Left ventricle myocardium superior (tissue), 1 donor: Measurements from ENCODE around the gene MED15. TPM values are rescaled to one million over a fixed set of nuclear protein-coding genes. Genes with fewer than 3 reads are reported as not detected.
"Not testable (repeated sequence)": the region's sequence is repeated elsewhere in the genome, so short reads cannot be mapped to it uniquely, and the experiment has no call there.

Experiments used
- ATAC-seq: fragments of 200-7000 bp; cut with Tn5 transposase; one replicate; pipeline ENCODE4 v1.9.1; 2020; ENCODE audit warnings: mild to moderate bottlenecking, moderate library complexity
- DNase-seq: peaks from one replicate; pipeline ENCODE4 v3.0.0-alpha.2; 2020
- intact Hi-C: fragments of 100-400 bp; cut with micrococcal nuclease; formaldehyde crosslinking; loops from one replicate; pipeline ENCODE4 v1.11.0; 2022
- total RNA-seq: library from RNA; stranded (reverse); fragmentation: NEBNext Ultra II Directional; extraction: Animal tissue kit (Norgen Biotek cat#: 25700); gene quantifications from one replicate; pipeline ENCODE4 v1.2.1, GENCODE V29; 2021
- donor health status: DM: no; HTN: yes; CAD: no; lungs with severe emphysema.

MED15 gene
- total RNA-seq, 1 donor from 2014 or later = 51.0 TPM

DNA sequence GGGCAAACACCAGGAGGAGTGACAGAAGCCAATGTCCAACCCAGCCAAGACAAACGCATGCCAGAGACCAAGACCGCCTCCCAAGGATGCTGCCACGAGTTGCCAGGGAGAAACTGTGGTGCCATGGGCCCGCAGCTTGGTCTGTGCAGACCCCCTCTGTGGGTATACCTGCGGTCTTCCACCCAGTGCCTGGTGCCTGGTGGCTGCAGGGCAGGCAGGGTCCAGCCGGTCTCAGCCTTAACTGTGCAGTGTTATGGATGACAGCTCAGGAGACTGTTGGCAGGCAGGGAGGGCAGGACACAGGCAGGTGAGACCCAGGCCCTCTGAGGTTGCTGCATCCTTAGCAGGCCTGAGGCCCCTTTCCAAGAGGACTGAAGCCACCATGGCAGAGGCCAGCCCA lies 97.9 kb downstream of the MED15 start:
- no peak for DNase-seq
- ATAC-seq = no peak
- intact Hi-C loops = no loop called here

GRCh38 chr22:20606041-20606783 lies 98.8 kb downstream of the MED15 start:
- ATAC-seq (peak; percentile 66), DNase-seq (peak; percentile 68)
- intact Hi-C loops = no loop called here

- DNase-seq (no peak), ATAC-seq (no peak)
- intact Hi-C loops = no loop called here
Measured at GRCh38 chr22:20606784-20607128, 99.3 kb downstream of the MED15 start.

- intact Hi-C loops = no loop called here
- no peak for DNase-seq
- no peak for ATAC-seq
Measured at GRCh38 chr22:20607157-20607907, 99.9 kb downstream of the MED15 start.

- no peak for ATAC-seq
- intact Hi-C loops = no loop called here
- DNase-seq = no peak
Measured at GRCh38 chr22:20610243-20610686, 102.9 kb downstream of the MED15 start.

DNA sequence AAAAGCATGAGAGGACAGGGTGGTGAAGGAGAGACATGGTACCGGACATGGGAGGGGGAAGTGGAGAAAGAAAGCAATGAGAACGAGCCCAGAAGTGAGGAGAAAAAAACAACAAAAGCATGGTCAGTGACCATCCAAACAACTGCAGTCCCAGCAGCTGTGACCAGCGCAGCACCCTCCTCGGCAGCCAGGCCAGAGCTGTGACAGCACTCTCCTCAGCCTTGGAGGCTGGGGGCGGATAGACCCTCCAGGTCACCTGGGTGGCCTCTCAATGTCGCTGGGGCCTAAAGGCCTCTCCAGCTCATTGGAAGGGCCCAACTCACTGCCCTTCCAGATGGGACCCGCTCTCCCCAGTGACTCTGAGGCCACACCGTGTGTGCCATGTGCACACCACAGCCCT lies 103.3 kb downstream of the MED15 start:
- ATAC-seq = no peak
- no peak for DNase-seq
- intact Hi-C loops = no loop called here

DNA sequence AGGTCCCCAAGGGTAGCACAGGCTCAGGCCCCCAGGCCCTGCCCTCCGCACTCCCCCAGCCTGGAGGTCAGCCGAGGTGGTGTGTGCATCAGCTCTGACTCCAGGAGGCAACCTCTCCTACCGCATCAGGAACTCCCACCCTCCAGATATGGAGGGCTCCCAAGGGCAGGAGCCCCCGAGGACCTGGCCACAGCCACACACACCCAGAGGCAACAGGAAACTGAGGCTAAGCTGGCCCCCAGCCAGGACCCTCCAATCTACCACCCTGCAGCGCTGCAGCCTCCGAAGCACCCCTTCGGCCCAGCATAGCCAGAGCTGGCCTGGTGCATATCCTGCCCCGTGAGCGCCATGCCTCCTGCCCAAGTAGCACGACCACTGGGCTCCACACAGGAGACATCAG lies 104.0 kb downstream of the MED15 start:
- intact Hi-C loops = no loop called here
- DNase-seq (no peak), ATAC-seq (no peak)

GRCh38 chr22:20613301-20613700 lies 105.9 kb downstream of the MED15 start:
- intact Hi-C loops = no loop called here
- ATAC-seq (no peak), DNase-seq (no peak)

- ATAC-seq (no peak), DNase-seq (no peak)
- intact Hi-C loops = no loop called here
Measured at GRCh38 chr22:20615021-20615420, 107.6 kb downstream of the MED15 start.

GRCh38 chr22:20615533-20616450 lies 108.4 kb downstream of the MED15 start:
- intact Hi-C loops = no loop called here
- DNase-seq = no peak

DNA sequence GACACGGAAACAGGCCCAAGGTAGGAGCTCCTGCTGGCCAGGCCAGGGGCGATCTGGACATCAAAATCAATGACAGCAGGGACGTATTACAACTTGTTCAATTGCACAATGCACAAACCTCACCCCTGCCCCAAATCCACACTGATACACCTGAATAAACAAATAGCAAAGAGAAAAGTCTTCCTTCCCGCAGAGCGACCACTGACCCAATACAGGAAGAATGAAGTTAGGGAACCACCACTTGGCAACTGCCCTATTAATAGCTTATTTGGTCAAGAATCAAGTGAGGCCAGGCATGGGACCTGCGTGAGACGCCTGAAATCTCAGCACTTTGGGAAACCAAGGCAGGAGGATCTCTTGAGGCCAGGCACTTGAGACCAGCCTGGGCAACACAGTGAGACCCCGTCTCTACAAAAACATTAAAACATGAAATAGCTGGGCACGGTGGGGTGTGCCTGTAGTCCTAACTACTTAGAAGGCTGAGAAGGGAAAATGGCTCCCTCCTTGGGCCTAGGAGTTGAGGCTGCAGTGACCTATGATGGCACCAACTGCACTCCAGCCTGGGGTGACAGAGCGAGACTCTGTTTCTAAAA lies 109.1 kb downstream of the MED15 start:
- DNase-seq = no peak
- intact Hi-C loops = no loop called here
- no peak for ATAC-seq

More at GRCh38 chr22:20615533-20616450, 108.4 kb downstream of the MED15 start:
- ATAC-seq = no peak

DNA sequence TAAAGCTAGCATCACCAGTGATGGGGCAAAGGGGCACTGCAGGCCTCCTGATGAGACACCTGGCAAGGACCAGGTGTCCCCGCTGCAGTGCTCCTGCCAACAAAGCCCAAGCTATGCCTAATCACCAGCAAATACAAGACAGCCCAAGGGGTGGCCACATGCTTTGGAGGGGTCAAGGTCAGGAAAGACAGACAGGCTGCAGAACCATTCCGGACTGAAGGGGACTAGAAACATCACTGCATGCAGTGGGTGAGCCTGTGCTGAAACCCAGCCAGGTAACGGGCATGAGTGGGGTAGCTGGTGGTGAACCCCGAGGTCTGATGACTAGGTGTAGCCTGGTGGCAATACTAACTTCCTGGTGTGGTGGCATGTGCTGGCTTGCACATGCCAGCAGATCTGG lies 111.1 kb downstream of the MED15 start:
- intact Hi-C loops = no loop called here
- DNase-seq = no peak
- ATAC-seq = no peak

GRCh38 chr22:20619045-20619892 lies 111.9 kb downstream of the MED15 start:
- DNase-seq = no peak
- no peak for ATAC-seq
- intact Hi-C loops = no loop called here

- intact Hi-C loops, ATAC-seq, DNase-seq: not testable (repeated sequence)
Measured at GRCh38 chr22:20619893-20620194, 112.4 kb downstream of the MED15 start.

- intact Hi-C loops = no loop called here
- ATAC-seq (no peak), DNase-seq (no peak)
Measured at GRCh38 chr22:20621162-20621561, 113.8 kb downstream of the MED15 start.

- intact Hi-C loops = no loop called here
- DNase-seq = no peak
- ATAC-seq = no peak
Measured at GRCh38 chr22:20622650-20623339, 115.4 kb downstream of the MED15 start.

GRCh38 chr22:20624161-20624616 lies 116.8 kb downstream of the MED15 start:
- ATAC-seq = no peak
- no peak for DNase-seq
- intact Hi-C loops = no loop called here

DNA sequence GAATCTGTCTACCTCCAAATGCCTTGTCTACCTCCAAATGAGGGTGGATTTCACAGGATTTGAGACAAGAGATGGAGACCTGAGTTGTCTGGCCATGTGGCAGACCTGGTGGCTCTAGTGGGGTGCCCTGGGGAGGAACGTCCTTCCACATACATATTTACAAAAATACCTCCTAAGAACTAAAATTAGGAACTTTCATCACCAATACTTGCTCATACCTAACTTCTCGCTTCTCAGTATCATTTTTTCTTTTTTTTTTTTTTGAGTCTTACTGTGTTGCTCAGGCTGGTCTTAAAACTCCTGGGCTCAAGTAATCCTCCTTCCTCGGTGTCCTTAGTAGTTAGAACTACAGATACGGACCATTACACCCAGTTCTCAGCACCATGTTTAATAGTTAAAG lies 117.9 kb downstream of the MED15 start:
- intact Hi-C loops = no loop called here
- ATAC-seq (no peak), DNase-seq (no peak)
